Fibroblast of skin of left biceps (primary cell): Measurements from ENCODE around the gene OS9.

Experiments
- DNase-seq, 2 experiments: peaks; one replicate each; pipeline ENCODE4 v3.0.0-alpha.2; 2013; ENCODE audit warnings: low read depth in 2 of 2

The OS9 gene

GRCh38 chr12:57722716-57723629 is 29.0 kb downstream of the OS9 start:
- no peak for DNase-seq

- DNase-seq, result no peak
Observed at GRCh38 chr12:57723630-57723962, 29.7 kb downstream of the OS9 start.

- DNase-seq, result no peak
Observed at GRCh38 chr12:57724003-57724935, 30.3 kb downstream of the OS9 start.

GRCh38 chr12:57724936-57725740 is 31.2 kb downstream of the OS9 start:
- no peak for DNase-seq

- DNase-seq, result no peak
Observed at GRCh38 chr12:57725851-57726150, 31.9 kb downstream of the OS9 start.

- DNase-seq, result peak; percentile 58 to 67
Observed at GRCh38 chr12:57726151-57726883, 32.4 kb downstream of the OS9 start.

GRCh38 chr12:57726884-57727757 is 33.2 kb downstream of the OS9 start:
- peak in 1 of 2 experiments; percentile 12 for DNase-seq

GRCh38 chr12:57727758-57728395 is 33.9 kb downstream of the OS9 start:
- DNase-seq, result no peak

GRCh38 chr12:57729321-57729844 is 35.5 kb downstream of the OS9 start:
- DNase-seq, result no peak

- DNase-seq, result no peak
Observed at GRCh38 chr12:57730336-57731067, 36.6 kb downstream of the OS9 start.

- DNase-seq, result no peak
Observed at GRCh38 chr12:57731411-57732080, 37.6 kb downstream of the OS9 start.

GRCh38 chr12:57732270-57732669 is 38.3 kb downstream of the OS9 start:
- no peak for DNase-seq

GRCh38 chr12:57732726-57733593 is 39.0 kb downstream of the OS9 start:
- DNase-seq, result no peak

GRCh38 chr12:57733928-57734327 is 40.0 kb downstream of the OS9 start:
- no peak for DNase-seq

- DNase-seq, result no peak
Observed at GRCh38 chr12:57734591-57734990, 40.7 kb downstream of the OS9 start.

GRCh38 chr12:57735198-57735855 is 41.4 kb downstream of the OS9 start:
- DNase-seq, result no peak
